BJ (cell line): Measurements from ENCODE around the gene LRP1B. TPM values are rescaled to one million over a fixed set of nuclear protein-coding genes. Genes with fewer than 3 reads are reported as not detected.

ENCODE experiments used
- CTCF ChIA-PET: fragments of 350-600 bp; formaldehyde crosslinking; extraction: SDS; loops from one replicate; lab custom pipeline; 2021; ENCODE audit warnings: antibody characterized with exemption, inconsistent platforms; lab: Yijun Ruan, JAX
- POLR2A ChIA-PET: fragments of 300-600 bp; sonication (Branson Sonifier 250); formaldehyde crosslinking; extraction: SDS; loops from one replicate; lab custom pipeline; 2021; ENCODE audit warnings: antibody characterized with exemption; lab: Charles Lee
- DNase-seq: peaks from one replicate; pipeline ENCODE4 v3.0.0-alpha.2; 2011; ENCODE audit warnings: low read depth
- H3K27me3 ChIP-seq: 2 replicates; pipeline ENCODE4 v1.6.0; 2011; ENCODE audit warnings: low read length; ENCODE audit not compliant: control insufficient read depth, insufficient read depth
- H3K36me3 ChIP-seq: 2 replicates; pipeline ENCODE4 v1.5.1; 2011; ENCODE audit warnings: low read length; ENCODE audit not compliant: control insufficient read depth, insufficient read depth
- H3K4me3 ChIP-seq: 2 replicates; pipeline ENCODE4 v1.5.1; 2011; ENCODE audit warnings: low read depth, mild to moderate bottlenecking, control low read depth, low read length
- CTCF ChIP-seq: IDR thresholded peaks from 2 replicates; pipeline ENCODE4 v1.5.1; 2011; ENCODE audit warnings: low read depth, mild to moderate bottlenecking, control low read depth, inconsistent platforms, low read length, moderate library complexity; ENCODE audit not compliant: insufficient read depth
- polyA plus RNA-seq: library from polyadenylated mRNA; depleted of rRNA; stranded (reverse); fragments of >200 nt; gene quantifications from 2 replicates; pipeline ENCODE4 v1.2.3, GENCODE V29; 2011

Gene LRP1B
- polyA plus RNA-seq, 1 experiment, result 0.04 TPM

- CTCF ChIA-PET, result no interaction called here
- POLR2A ChIA-PET, result no interaction called here
- no peak overlapping the region for H3K4me3 ChIP-seq
Measured at GRCh38 chr2:140683658-140684057, 1447.2 kb downstream of the LRP1B start.

GRCh38 chr2:140680862-140681261 lies 1450.0 kb downstream of the LRP1B start:
- no peak for TF ChIP-seq CTCF
- Histone ChIP-seq H3K27me3 (no peaks in the 10 kb centered on the region), H3K36me3 (no peaks in the 10 kb centered on the region), H3K4me3 (no peak overlapping the region)
- DNase-seq, result no peak
- ChIA-PET CTCF (no interaction called here), POLR2A (no interaction called here)

More at GRCh38 chr2:140683658-140684057, 1447.2 kb downstream of the LRP1B start:
- Histone ChIP-seq H3K36me3 (no peaks in the 10 kb centered on the region), H3K27me3 (no peaks in the 10 kb centered on the region)
- no peak for DNase-seq
- TF ChIP-seq CTCF, result no peak

GRCh38 chr2:140679752-140680151 lies 1451.1 kb downstream of the LRP1B start:
- no peak for TF ChIP-seq CTCF
- Histone ChIP-seq H3K36me3 (no peaks in the 10 kb centered on the region), H3K4me3 (no peak overlapping the region), H3K27me3 (no peaks in the 10 kb centered on the region)
- ChIA-PET POLR2A (no interaction called here), CTCF (no interaction called here)
- DNase-seq, result no peak

GRCh38 chr2:140669911-140670310 lies 1460.9 kb downstream of the LRP1B start:
- no peak for TF ChIP-seq CTCF
- no peaks in the 10 kb centered on the region for H3K36me3 ChIP-seq
- no peak overlapping the region for H3K4me3 ChIP-seq
- no peak for DNase-seq
- CTCF ChIA-PET, result no interaction called here
- POLR2A ChIA-PET, result no interaction called here
- H3K27me3 ChIP-seq, result no peaks in the 10 kb centered on the region

- no peak overlapping the region for H3K4me3 ChIP-seq
- H3K27me3 ChIP-seq, result no peaks in the 10 kb centered on the region
- no peaks in the 10 kb centered on the region for H3K36me3 ChIP-seq
- TF ChIP-seq CTCF, result no peak
- CTCF ChIA-PET, result no interaction called here
- DNase-seq, result no peak
- POLR2A ChIA-PET, result no interaction called here
Measured at GRCh38 chr2:140667203-140667602, 1463.6 kb downstream of the LRP1B start.
